HG02588 (cell line): ENCODE data around the gene ASH1L.
"Not testable (repeated sequence)": the region's sequence is repeated elsewhere in the genome, so short reads cannot be mapped to it uniquely, and the experiment has no call there.

ENCODE experiments used
- ATAC-seq: cut with Tn5 transposase; IDR thresholded peaks from one replicate; pipeline ENCODE4 v1.9.1; 2021; ENCODE audit warnings: mild to moderate bottlenecking, moderate library complexity; ENCODE audit not compliant: unreplicated experiment

The ASH1L gene

GRCh38 chr1:155562581-155563376 is at the start of gene ASH1L:
ASH1L (minus strand) TSS chr1:155562803; CDS start chr1:155521519, 41,284 bp downstream.
- ATAC-seq, result peak; percentile 64

DNA sequence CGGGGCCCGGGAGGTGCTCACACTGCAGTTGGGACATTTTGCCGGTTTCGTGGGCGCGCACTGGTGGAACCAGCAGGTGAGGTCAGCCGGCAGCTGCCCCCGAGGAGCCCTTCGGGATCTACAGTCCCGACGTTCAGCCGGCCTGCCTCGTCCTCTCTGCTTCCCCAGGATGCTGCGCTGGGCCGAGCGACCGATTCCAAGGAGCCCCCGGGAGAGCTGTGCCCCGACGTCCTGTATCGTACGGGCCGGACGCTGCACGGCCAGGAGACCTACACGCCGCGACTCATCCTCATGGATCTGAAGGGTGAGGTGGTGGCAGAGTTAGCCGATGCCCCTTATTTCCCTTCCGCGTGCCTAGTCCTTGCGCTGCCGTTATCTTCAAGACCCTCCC is 47.6 kb upstream of the ASH1L start:
- ATAC-seq, result not testable (repeated sequence)

GRCh38 chr1:155609515-155610256 is 47.1 kb upstream of the ASH1L start, which contains the start of gene MSTO1:
MSTO1 (plus strand) TSS chr1:155610218; CDS start chr1:155610249, 31 bp downstream.
- ATAC-seq, result peak; percentile 93

GRCh38 chr1:155608888-155609225 is 46.3 kb upstream of the ASH1L start:
- no peak for ATAC-seq

GRCh38 chr1:155607708-155608107 is 45.1 kb upstream of the ASH1L start:
- no peak for ATAC-seq

DNA sequence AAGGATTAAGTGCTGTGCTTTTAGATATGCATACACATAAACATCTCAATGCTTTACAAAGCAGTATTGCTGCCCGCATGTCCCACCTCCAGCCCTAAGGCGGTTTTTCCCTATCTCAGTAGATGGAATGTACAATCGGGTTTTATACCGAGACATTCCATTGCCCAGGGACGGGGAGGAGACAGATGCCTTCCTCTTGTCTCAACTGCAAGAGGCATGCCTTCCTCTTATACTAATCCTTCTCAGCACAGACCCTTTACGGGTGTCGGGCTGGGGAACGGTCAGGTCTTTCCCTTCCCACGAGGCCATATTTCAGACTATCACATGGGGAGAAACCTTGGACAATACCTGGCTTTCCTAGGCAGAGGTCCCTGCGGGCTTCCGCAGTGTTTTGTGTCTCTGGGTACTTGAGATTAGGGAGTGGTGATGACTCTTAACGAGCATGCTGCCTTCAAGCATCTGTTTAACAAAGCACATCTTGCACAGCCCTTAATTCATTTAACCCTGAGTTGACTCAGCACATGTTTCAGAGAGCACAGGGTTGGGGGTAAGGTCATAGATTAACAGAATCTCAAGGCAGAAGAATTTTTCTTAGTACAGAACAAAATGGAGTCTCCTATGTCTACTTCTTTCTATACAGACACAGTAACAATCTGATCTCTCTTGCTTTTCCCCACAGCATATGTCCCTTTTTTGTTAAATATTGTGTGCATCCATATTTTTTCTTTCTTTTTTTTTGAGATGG is 37.4 kb upstream of the ASH1L start:
- ATAC-seq, result not testable (repeated sequence)

GRCh38 chr1:155598842-155599331 is 36.3 kb upstream of the ASH1L start:
- no peak for ATAC-seq

- no peak for ATAC-seq
These were observed 34.3 kb upstream of the ASH1L start for GRCh38 chr1:155596864-155597263.

DNA sequence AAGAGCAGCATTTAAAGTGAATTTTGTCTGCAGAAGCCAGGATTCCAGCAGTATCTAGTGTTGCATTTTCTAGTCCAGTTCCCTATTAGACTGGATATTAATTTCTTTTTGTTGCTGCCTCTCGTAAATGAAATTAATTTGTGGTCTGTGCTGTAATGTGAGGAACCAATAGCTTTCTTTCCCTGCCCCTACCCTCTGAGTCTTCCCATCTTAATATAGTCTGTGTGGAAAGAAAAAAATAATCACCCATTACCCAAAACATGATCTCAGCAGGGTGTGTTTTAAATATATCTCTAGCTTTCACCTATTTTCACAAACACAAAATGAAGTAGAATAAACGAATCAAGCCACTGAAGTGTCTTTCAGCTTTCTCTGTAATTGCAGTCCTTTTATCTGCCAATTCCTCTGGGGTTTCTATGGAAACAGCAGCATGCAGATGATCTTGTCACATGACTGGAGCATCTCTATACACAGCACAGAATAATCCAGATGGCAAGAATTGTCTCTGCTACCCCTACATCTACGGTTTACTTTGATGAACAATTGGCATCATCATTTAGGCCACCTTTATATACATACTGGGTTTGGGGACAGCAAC is 33.4 kb upstream of the ASH1L start:
- ATAC-seq, result not testable (repeated sequence)

- no peak for ATAC-seq
These were observed 29.2 kb upstream of the ASH1L start for GRCh38 chr1:155591770-155592169.

DNA sequence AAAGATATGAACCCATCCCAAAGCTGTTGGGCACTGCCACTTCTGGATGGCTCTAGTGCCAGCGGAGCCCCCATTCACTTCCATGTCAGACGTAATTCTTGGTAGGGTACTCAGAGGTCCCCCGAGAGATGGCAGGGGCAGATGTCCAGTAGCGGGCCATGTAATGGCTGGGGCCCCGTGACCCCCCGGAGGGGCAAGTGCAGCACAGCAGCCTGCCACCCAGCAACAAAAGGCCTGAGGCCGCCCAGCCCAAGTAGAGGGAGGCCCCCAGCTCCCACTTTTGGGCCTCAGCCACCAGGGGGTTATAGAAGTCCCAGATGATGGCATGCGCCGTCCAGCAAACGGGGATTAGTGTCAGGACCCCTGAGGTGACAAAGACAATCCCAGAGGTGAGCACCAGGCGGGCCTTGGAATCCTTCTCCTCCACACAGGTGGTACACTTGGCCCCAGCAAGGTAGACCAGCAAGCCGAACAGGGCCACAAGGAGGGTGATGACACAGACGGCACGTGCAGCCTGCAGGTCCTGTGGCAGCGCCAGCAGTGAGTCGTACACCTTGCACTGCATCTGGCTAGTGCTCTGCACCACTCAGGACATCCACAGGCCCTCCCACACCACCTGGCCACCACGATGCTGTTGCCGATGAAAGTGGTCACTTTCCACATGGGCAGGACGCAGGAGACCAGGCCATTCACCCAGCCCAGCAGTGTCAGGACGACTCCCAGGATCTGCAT is 28.1 kb upstream of the ASH1L start:
- ATAC-seq, result not testable (repeated sequence)

- ATAC-seq, result not testable (repeated sequence)
These were observed 26.7 kb upstream of the ASH1L start for GRCh38 chr1:155589282-155589681.

DNA sequence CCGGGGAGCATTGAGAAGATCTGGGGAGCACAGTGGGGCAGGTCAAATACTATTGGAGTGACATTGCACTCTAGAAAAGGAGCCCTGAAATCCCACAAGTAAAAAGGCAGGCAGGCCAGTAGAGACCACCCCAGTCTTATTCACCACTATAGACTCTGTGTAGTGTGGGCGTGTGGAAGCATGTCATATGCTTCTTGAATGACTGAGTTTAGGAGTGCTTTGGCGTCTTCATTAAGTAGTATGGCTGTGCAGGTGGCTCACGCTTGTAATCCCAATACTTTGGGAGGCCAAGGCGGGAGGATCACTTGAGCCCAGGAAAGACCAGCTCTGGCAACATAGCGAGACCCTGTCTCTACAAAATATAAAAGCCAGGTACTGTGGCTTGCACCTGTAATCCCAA is 21.2 kb upstream of the ASH1L start:
- ATAC-seq, result not testable (repeated sequence)

GRCh38 chr1:155575608-155576007 is 13.0 kb upstream of the ASH1L start:
- ATAC-seq, result not testable (repeated sequence)

DNA sequence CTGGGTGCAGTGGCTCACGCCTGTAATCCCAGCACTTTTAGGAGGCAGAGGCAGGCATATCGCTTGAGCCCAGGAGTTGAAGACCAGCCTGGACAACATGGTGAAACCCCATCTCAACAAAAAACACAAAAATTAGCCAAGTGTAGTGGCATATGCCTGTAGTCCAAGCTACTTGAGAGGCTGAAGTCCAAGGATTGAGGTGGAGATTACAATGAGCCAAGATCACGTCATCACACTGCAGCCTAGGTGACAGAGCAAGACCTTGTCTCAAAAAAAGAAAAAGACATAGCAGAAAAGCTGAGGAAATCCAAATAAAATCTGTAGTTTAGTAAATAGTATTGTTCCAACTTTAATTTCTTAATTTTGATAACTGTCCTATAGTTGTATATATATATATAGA is 11.5 kb upstream of the ASH1L start:
- ATAC-seq, result no peak

DNA sequence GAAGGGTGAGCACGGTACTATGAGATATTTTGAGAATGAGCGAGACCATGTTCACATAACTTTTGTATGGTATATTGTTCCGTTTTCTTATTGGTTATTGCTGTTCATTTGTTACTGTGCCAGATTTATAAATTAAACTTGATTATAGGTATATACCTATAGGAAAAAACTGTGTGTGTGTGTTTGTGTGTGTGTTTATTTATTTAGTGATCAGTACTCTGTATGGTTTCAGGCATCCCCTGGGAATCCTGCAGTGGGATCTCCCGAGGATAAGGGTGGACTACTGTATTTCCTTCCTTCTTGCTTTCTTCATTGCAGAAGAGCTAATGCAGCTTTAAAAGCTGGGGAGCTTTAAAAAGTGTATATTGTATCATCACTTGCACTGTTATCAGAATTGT is 8.0 kb upstream of the ASH1L start:
- no peak for ATAC-seq

DNA sequence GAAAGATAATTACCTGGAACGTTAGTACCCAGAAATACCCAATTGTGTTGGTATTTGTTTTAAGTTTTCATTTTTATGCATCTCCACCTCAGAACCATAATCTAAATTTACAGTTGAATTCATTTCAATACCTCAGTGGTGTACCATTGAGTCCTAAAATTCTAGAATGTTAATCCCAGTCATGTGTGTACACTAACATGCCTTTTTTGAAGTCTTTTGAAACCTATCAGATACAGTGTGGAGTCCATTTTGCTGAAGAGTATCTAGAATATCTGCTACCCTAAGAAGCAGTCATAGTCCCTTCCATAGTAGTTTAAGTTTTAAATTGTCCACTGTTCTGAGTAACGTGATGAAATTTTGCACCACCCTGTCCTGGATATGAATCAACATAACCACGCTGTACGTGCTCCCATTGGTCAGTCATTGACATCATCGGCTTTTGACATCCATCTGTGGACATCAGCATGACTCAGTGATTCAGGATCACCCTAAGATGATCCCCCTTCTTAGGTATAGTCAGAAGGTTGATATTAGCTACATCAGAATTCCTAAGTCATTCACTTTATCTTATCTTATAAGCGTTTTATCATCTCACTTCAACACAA is 7.5 kb upstream of the ASH1L start:
- no peak for ATAC-seq

- not testable (repeated sequence) for ATAC-seq
These were observed 897 bp upstream of the ASH1L start for GRCh38 chr1:155563377-155564022.
